Measurements from ENCODE around the gene RANGAP1.

RANGAP1 gene

GRCh38 chr22:41197038-41197972, 88.7 kb downstream of the RANGAP1 start:
- H3K36me3 ChIP-seq (ENCODE audit: insufficient read depth, low read length) = no peaks in the 10 kb centered on the region
- H4K20me1 ChIP-seq (ENCODE audit: insufficient read depth, low read length, poor library complexity, severe bottlenecking) = no peaks in the 10 kb centered on the region
- no peaks in the 10 kb centered on the region for H3K9me3 ChIP-seq (ENCODE audit: insufficient read depth, low read depth, low read length)
- H3K9ac ChIP-seq (ENCODE audit: low read depth, low read length, poor library complexity, severe bottlenecking) = peak overlapping the region; percentile 27
- peaks cover 7% of the 10 kb centered on the region for H3K4me1 ChIP-seq (ENCODE audit: insufficient read depth, low read length, poor library complexity, severe bottlenecking)
- no peaks in the 10 kb centered on the region for H3K27me3 ChIP-seq (ENCODE audit: insufficient read depth, low read length, poor library complexity, severe bottlenecking)
- H2AFZ ChIP-seq (ENCODE audit: low read length) = peak overlapping the region; percentile 92
- TF ChIP-seq EZH2phosphoT487 (IDR thresholded peaks at IDR 0.05; ENCODE audit: borderline replicate concordance) (no peak), CTCF (conservative IDR thresholded peaks at IDR 0.05; ENCODE audit: low read length) (no peak)
- H3F3A ChIP-seq (ENCODE audit: low read depth) = no peaks in the 10 kb centered on the region
- no peaks in the 10 kb centered on the region for H3K79me2 ChIP-seq (ENCODE audit: insufficient read depth, low read length)
- peak overlapping the region; percentile 80 for H3K4me3 ChIP-seq (ENCODE audit: low read length, poor library complexity, severe bottlenecking)
- no peaks in the 10 kb centered on the region for H3K9me2 ChIP-seq (replicated peaks; ENCODE audit: low read depth, low read length)
- H3K4me2 ChIP-seq (ENCODE audit: low read depth, low read length, poor library complexity, severe bottlenecking) = peak overlapping the region; percentile 89
